GM13977 (cell line): ENCODE data around the gene LETM1.

Source experiments
- DNase-seq: peaks from one replicate; pipeline ENCODE4 v3.0.0; 2012; ENCODE audit warnings: low spot score
- CTCF ChIP-seq: IDR thresholded peaks from 2 replicates; pipeline ENCODE4 v1.5.1; 2012; ENCODE audit warnings: mild to moderate bottlenecking, control low read depth; ENCODE audit not compliant: insufficient read depth; ENCODE audit errors: extremely low read depth, missing control alignments
- in situ Hi-C: fragments of 300-500 bp; cut with MboI; formaldehyde crosslinking; loops from one replicate; pipeline ENCODE4 v1.12.0; 2022; ENCODE audit warnings: low sequenced_read_pairs, low pct_unique_long_range_greater_than_20kb, mixed read lengths, inconsistent platforms; ENCODE audit not compliant: unreplicated experiment

LETM1 gene

DNA sequence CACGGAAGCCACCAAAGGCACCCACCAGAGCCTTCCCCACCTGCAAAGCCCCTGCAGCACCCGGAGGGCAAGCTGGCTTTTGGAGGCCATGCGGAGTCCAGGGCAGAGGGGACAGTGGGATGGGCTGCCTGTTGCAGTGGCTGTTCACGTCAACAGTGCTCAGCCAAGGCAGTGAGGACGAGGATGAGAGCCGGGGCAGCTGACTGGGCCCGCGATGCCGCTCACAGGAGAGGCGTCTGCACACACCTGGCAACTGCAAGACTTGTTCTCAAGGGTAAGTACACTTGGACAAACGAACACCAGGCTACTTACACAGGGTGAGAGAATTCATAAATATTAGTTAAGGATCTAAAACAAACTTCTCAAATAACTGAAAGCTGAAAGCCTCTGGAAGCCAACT lies 43.2 kb downstream of the LETM1 start:
- DNase-seq = no peak
- no peak for TF ChIP-seq CTCF
- in situ Hi-C loops = loop anchor here (5.0 kb wide), 1 partner anchor 70 kb away; no protein-coding TSS in a partner anchor

DNA sequence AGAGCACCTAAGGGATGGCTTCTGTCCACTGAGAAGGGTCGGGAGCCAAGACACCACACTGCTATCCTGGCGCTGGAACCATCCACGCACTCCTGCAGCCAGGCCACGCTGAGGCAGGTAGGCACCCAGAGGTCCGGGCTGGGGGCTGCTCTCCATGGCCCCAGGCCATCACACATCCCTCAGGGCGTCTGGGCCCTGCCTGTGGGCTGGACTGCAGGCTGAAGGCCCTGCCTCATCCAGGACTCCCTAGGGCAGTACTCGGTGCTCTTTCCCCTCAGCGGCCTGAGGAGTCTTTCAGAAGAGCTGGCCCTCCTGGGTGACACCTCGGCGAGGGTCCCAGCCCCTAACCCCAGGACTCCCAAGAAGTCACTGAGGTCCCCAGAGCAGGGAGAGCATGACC lies 45.2 kb downstream of the LETM1 start:
- in situ Hi-C loops = loop anchor here (5.0 kb wide), 1 partner anchor 68 kb away; no protein-coding TSS in a partner anchor
- no peak for DNase-seq
- no peak for TF ChIP-seq CTCF

GRCh38 chr4:1809754-1810502 lies 46.0 kb downstream of the LETM1 start:
- peak; percentile 97 for TF ChIP-seq CTCF
- in situ Hi-C loops = loop anchor here (5.0 kb wide), 1 partner anchor 68 kb away; no protein-coding TSS in a partner anchor
- DNase-seq = peak; percentile 92

DNA sequence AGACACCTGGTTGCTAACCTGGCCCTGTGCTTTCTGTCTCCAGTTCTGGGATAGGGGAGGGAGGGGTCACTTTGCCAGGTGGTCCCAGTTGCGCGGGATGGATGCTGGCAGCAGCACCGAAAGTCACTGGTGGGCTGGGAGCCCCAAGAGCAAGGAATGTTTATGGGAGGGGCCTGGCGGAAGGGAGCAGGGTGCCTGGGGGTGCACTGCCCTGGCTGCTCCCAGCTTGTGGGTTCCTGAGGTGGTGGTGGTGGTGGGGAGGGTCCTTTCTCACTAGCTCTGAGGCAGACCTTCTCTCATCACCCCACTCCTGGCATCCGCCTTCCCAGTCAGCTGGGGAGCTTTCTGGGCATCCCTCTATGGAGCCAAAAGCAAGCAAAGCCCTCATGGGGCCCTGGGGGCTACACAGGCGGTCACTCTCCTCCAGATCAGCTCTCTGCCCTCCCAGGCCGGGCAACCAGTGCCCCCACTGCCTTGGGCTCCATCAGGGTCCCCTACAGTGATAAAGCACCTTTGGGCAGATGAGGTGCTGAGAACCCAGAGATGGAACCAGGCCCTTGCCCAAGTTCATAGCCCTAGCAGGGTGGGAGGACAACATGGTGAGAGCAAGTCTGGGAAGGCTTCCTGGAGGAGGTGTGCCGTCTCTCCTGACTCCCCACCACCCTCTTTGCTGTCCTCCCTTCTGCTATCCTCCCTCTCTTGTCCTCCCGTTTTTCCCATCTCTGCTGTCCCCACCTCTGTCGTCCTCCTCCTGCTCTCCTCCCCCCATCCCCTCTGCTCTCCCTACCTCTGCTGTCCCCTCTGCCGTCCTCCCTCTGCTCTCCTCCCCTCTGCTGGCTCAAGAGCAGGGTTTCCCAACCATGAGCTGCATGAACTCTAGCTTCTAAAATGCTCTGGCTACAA lies 46.9 kb downstream of the LETM1 start:
- no peak for DNase-seq
- no peak for TF ChIP-seq CTCF
- in situ Hi-C loops = no loop called here

DNA sequence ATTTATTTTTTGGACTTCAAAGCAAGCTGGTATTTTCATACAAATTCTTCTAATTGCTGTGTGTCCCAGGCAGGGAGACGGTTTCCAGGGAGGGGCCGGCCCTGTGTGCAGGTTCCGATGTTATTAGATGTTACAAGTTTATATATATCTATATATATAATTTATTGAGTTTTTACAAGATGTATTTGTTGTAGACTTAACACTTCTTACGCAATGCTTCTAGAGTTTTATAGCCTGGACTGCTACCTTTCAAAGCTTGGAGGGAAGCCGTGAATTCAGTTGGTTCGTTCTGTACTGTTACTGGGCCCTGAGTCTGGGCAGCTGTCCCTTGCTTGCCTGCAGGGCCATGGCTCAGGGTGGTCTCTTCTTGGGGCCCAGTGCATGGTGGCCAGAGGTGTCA lies 47.6 kb downstream of the LETM1 start:
- in situ Hi-C loops = no loop called here
- no peak for TF ChIP-seq CTCF
- no peak for DNase-seq

DNA sequence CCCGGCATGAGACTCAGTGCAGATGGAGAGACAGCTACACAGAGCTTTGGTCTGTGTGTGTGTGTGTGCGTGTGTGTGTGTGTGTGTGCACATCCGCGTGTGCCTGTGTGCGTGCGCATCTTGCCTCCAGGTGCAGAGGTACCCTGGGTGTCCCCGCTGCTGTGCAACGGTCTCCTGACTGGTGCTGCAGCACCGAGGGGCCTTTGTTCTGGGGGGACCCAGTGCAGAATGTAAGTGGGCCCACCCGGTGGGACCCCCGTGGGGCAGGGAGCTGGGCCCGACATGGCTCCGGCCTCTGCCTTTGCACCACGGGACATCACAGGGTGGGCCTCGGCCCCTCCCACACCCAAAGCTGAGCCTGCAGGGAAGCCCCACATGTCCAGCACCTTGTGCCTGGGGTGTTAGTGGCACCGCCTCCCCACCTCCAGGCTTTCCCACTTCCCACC lies 48.6 kb downstream of the LETM1 start:
- in situ Hi-C loops = no loop called here
- no peak for TF ChIP-seq CTCF
- no peak for DNase-seq
